HFF-Myc (cell line): ENCODE measurements around the gene TNIP1.

Experiments used
- DNase-seq: peaks from one replicate; pipeline ENCODE4 v3.0.0-alpha.2; 2011; ENCODE audit warnings: low read depth; ENCODE audit errors: extremely low read depth
- H3K4me3 ChIP-seq: replicated peaks from 2 replicates; pipeline ENCODE4 v1.5.1; 2011; ENCODE audit warnings: low read depth, mild to moderate bottlenecking, control low read depth, low read length
- TF ChIP-seq, protein P1 (sequence below): IDR thresholded peaks from 2 replicates; pipeline ENCODE4 v1.5.1; 2012; ENCODE audit warnings: mild to moderate bottlenecking, low read depth, low read length, control low read depth; ENCODE audit errors: missing control alignments

TNIP1 gene

GRCh38 chr5:151113651-151114050 lies 32.8 kb upstream of the TNIP1 start:
- DNase-seq = no peak
- TF ChIP-seq, protein P1, sequence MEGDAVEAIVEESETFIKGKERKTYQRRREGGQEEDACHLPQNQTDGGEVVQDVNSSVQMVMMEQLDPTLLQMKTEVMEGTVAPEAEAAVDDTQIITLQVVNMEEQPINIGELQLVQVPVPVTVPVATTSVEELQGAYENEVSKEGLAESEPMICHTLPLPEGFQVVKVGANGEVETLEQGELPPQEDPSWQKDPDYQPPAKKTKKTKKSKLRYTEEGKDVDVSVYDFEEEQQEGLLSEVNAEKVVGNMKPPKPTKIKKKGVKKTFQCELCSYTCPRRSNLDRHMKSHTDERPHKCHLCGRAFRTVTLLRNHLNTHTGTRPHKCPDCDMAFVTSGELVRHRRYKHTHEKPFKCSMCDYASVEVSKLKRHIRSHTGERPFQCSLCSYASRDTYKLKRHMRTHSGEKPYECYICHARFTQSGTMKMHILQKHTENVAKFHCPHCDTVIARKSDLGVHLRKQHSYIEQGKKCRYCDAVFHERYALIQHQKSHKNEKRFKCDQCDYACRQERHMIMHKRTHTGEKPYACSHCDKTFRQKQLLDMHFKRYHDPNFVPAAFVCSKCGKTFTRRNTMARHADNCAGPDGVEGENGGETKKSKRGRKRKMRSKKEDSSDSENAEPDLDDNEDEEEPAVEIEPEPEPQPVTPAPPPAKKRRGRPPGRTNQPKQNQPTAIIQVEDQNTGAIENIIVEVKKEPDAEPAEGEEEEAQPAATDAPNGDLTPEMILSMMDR = no peak
- no peak overlapping the region for H3K4me3 ChIP-seq

- no peak overlapping the region for H3K4me3 ChIP-seq
- TF ChIP-seq, protein P1 = no peak
Observed at GRCh38 chr5:151110992-151111391, 30.2 kb upstream of the TNIP1 start.

GRCh38 chr5:151110122-151110681 lies 29.4 kb upstream of the TNIP1 start:
- no peak overlapping the region for H3K4me3 ChIP-seq
- no peak for DNase-seq
- TF ChIP-seq, protein P1 = no peak

More at GRCh38 chr5:151110992-151111391, 30.2 kb upstream of the TNIP1 start:
- DNase-seq = no peak

DNA sequence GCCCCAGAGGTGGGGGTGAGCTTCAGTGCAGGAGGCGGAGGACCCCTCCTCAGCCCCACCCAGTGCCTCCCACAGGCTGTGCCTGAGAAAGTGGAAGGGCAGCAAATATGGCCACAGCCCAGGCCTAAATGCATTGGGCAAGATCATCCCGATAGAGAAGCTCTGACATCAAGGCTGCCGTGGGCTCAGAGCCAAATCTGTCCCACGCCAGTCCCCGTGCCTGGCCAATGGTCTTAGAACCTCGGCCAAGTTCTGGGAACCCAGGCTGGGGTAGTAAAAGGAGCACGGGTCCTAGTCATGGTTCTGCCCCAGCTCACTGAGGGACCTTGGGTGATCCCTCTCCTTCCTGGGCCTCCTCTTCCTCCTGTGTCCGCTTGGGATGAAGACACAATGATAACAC lies 27.7 kb upstream of the TNIP1 start:
- H3K4me3 ChIP-seq = no peak overlapping the region
- TF ChIP-seq, protein P1 = no peak
- DNase-seq = no peak

GRCh38 chr5:151107738-151108520 lies 27.1 kb upstream of the TNIP1 start:
- TF ChIP-seq, protein P1 = no peak
- DNase-seq = no peak
- H3K4me3 ChIP-seq = no peak overlapping the region

GRCh38 chr5:151107084-151107483 lies 26.2 kb upstream of the TNIP1 start:
- TF ChIP-seq, protein P1 = no peak
- DNase-seq = no peak
- no peak overlapping the region for H3K4me3 ChIP-seq

DNA sequence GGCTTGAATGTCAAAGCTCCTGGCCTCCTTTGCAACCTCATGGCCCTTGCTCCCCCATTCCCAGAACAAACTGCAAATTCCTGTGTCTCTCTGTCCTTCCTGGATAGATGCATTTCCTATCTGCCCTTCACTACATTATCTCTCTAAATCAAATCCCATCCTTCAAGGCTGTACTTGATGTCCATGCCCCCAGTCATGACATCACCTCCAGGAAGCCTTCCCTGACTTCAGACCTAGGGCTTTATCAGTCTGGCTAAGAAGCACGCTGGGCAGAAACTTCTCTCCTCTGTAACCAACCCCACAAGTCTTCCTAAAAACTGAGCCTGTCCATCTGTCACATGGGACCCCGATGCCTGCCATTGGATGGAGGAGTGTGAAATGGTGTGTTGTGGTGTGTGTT lies 25.7 kb upstream of the TNIP1 start:
- TF ChIP-seq, protein P1 = no peak
- no peak for DNase-seq
- H3K4me3 ChIP-seq = no peak overlapping the region
